ENCODE measurements around the gene GPC2.
"Not testable (repeated sequence)": the region's sequence is repeated elsewhere in the genome, so short reads cannot be mapped to it uniquely, and the experiment has no call there.

Gene GPC2, protein sequence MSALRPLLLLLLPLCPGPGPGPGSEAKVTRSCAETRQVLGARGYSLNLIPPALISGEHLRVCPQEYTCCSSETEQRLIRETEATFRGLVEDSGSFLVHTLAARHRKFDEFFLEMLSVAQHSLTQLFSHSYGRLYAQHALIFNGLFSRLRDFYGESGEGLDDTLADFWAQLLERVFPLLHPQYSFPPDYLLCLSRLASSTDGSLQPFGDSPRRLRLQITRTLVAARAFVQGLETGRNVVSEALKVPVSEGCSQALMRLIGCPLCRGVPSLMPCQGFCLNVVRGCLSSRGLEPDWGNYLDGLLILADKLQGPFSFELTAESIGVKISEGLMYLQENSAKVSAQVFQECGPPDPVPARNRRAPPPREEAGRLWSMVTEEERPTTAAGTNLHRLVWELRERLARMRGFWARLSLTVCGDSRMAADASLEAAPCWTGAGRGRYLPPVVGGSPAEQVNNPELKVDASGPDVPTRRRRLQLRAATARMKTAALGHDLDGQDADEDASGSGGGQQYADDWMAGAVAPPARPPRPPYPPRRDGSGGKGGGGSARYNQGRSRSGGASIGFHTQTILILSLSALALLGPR

GRCh38 chr7:100177045-100178001, at the start of gene GPC2, which contains the start of gene STAG3:
Gene GPC2 (minus strand): TSS chr7:100177381. CDS start chr7:100177199, 182 bp downstream.
Gene STAG3 (plus strand): TSS chr7:100177918. CDS start chr7:100180557, 2,639 bp downstream.
- no peaks in the 10 kb centered on the region for H3K36me3 ChIP-seq (ENCODE audit: control insufficient read depth in 5 of 5, insufficient read depth in 5 of 5, low read length in 5 of 5)
- H3K27ac ChIP-seq (ENCODE audit: low read depth, low read length): no peak within 1 kb of the TSS
- H3K27me3 ChIP-seq (ENCODE audit: control insufficient read depth in 5 of 5, insufficient read depth in 4 of 5, low read length in 5 of 5): peaks cover 0 to 8% (median 6%) of the 10 kb centered on the region in 5 donors
- peaks cover 2 to 14% (median 12%) of the 10 kb centered on the region in 5 donors for H3K4me1 ChIP-seq (ENCODE audit: control insufficient read depth in 5 of 5, insufficient read depth in 5 of 5, low read length in 5 of 5)
- peak within 1 kb of the TSS in 4 of 5 donors; percentile 62 to 68 (median 64) for H3K4me3 ChIP-seq (ENCODE audit: low read depth in 1 of 5, low read length in 5 of 5)
- no peaks in the 10 kb centered on the region for H3K9me3 ChIP-seq (ENCODE audit: control insufficient read depth in 5 of 5, low read length in 5 of 5)
- H3K9ac ChIP-seq (ENCODE audit: low read length in 5 of 5): peak within 1 kb of the TSS in 4 of 5 donors; percentile 43 to 66 (median 53)

DNA sequence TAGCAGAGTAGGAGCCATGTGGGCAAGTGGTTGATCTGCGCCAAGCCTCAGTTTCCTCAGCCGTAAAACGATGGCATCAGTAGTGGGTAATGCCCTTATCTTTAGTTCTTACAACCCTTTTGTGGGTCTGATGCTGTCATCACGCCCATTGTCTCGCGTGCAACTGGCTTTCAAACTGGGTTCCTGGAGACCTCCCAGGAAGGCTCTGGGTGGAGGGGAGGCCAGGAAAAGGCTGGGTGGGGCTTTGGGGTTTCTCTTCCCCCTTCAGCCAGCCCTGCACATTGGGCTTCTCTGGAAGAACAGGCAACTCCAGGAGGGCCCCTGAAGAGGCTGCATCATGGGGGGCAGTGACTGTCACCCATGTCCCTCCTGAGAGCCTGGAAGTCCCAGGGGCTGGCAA, 47.7 kb upstream of the GPC2 start:
- not testable (repeated sequence) for H3K27me3 ChIP-seq (ENCODE audit: control insufficient read depth in 5 of 5, insufficient read depth in 4 of 5, low read length in 5 of 5); H3K9ac ChIP-seq (ENCODE audit: low read length in 5 of 5); H3K27ac ChIP-seq (ENCODE audit: low read depth, low read length); H3K4me3 ChIP-seq (ENCODE audit: low read depth in 1 of 5, low read length in 5 of 5); H3K9me3 ChIP-seq (ENCODE audit: control insufficient read depth in 5 of 5, low read length in 5 of 5); H3K4me1 ChIP-seq (ENCODE audit: control insufficient read depth in 5 of 5, insufficient read depth in 5 of 5, low read length in 5 of 5)
- peaks cover 0 to 38% (median 15%) of the 10 kb centered on the region in 5 donors for H3K36me3 ChIP-seq (ENCODE audit: control insufficient read depth in 5 of 5, insufficient read depth in 5 of 5, low read length in 5 of 5)

GRCh38 chr7:100223376-100223927, 46.3 kb upstream of the GPC2 start:
- H3K27me3 ChIP-seq (ENCODE audit: control insufficient read depth in 5 of 5, insufficient read depth in 4 of 5, low read length in 5 of 5); H3K9me3 ChIP-seq (ENCODE audit: control insufficient read depth in 5 of 5, low read length in 5 of 5); H3K9ac ChIP-seq (ENCODE audit: low read length in 5 of 5); H3K4me3 ChIP-seq (ENCODE audit: low read depth in 1 of 5, low read length in 5 of 5); H3K27ac ChIP-seq (ENCODE audit: low read depth, low read length); H3K4me1 ChIP-seq (ENCODE audit: control insufficient read depth in 5 of 5, insufficient read depth in 5 of 5, low read length in 5 of 5): not testable (repeated sequence)
- H3K36me3 ChIP-seq (ENCODE audit: control insufficient read depth in 5 of 5, insufficient read depth in 5 of 5, low read length in 5 of 5): peaks cover 0 to 44% (median 16%) of the 10 kb centered on the region in 5 donors

GRCh38 chr7:100222445-100223132, 45.4 kb upstream of the GPC2 start:
- no peaks in the 10 kb centered on the region for H3K27me3 ChIP-seq (ENCODE audit: control insufficient read depth in 5 of 5, insufficient read depth in 4 of 5, low read length in 5 of 5)
- H3K27ac ChIP-seq (ENCODE audit: low read depth, low read length): no peak overlapping the region
- H3K9me3 ChIP-seq (ENCODE audit: control insufficient read depth in 5 of 5, low read length in 5 of 5): no peaks in the 10 kb centered on the region
- no peak overlapping the region for H3K4me3 ChIP-seq (ENCODE audit: low read depth in 1 of 5, low read length in 5 of 5)
- peaks cover 0 to 44% (median 16%) of the 10 kb centered on the region in 5 donors for H3K36me3 ChIP-seq (ENCODE audit: control insufficient read depth in 5 of 5, insufficient read depth in 5 of 5, low read length in 5 of 5)
- no peaks in the 10 kb centered on the region for H3K4me1 ChIP-seq (ENCODE audit: control insufficient read depth in 5 of 5, insufficient read depth in 5 of 5, low read length in 5 of 5)
- no peak overlapping the region for H3K9ac ChIP-seq (ENCODE audit: low read length in 5 of 5)

DNA sequence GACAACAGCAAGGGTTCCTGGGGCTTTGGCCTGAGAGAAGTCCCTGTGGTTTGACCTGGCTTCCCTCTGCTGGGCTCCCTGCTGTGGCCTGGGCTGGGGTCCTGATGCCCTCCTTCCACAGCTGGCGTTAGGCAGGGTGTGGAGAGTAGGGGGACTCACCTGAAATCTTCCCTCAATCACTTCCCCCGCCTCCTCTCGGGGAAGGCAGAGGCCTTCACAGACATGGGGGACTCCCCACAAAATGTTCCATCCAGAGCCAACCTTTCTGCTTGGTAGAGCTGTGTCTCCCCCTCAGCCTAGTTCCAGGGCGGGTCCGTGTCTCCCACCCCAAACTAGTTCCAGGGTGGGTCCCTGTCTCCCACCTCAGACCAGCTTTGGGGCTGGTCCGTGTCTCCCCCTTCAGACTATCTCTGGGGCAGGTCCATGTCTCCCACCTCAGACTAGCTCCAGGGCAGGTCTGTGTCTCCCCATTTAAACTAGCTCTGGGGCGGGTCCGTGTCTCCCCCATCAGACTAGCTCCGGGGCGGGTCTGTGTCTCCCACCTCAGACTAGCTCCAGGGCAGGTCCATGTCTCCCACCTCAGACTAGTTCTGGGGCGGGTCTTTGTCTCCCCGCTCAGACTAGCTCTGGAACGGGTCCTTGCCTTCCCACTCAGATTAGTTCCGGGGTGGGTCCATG, 44.7 kb upstream of the GPC2 start:
- no peaks in the 10 kb centered on the region for H3K4me1 ChIP-seq (ENCODE audit: control insufficient read depth in 5 of 5, insufficient read depth in 5 of 5, low read length in 5 of 5)
- H3K4me3 ChIP-seq (ENCODE audit: low read depth in 1 of 5, low read length in 5 of 5): no peak overlapping the region
- H3K9me3 ChIP-seq (ENCODE audit: control insufficient read depth in 5 of 5, low read length in 5 of 5): no peaks in the 10 kb centered on the region
- H3K9ac ChIP-seq (ENCODE audit: low read length in 5 of 5): no peak overlapping the region
- no peaks in the 10 kb centered on the region for H3K27me3 ChIP-seq (ENCODE audit: control insufficient read depth in 5 of 5, insufficient read depth in 4 of 5, low read length in 5 of 5)
- no peak overlapping the region for H3K27ac ChIP-seq (ENCODE audit: low read depth, low read length)
- H3K36me3 ChIP-seq (ENCODE audit: control insufficient read depth in 5 of 5, insufficient read depth in 5 of 5, low read length in 5 of 5): peaks cover 0 to 44% (median 14%) of the 10 kb centered on the region in 5 donors

DNA sequence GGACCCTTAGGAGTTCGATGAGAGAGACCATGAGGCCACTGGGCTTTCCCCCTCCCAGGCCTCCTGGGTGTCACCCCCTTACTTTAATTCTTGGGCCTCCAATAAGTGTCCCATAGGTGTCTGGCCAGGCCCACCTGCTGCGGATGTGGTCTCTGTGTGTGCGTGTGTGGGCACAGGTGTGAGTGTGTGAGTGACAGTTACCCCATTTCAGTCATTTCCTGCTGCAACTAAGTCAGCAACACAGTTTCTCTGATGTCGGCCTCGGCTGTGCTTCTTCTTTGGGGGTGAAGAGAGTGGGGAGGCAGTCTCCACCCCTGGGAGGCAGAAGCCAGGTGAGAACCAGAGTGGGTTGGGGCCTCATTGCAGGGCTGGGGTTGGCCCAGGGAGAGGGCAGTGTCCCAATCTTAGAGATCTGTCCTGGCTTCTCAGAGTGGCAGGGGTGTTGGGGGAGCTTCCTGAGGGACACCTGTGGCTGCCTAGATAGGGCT, 44.1 kb upstream of the GPC2 start:
- no peaks in the 10 kb centered on the region for H3K9me3 ChIP-seq (ENCODE audit: control insufficient read depth in 5 of 5, low read length in 5 of 5)
- no peak overlapping the region for H3K27ac ChIP-seq (ENCODE audit: low read depth, low read length)
- no peak overlapping the region for H3K9ac ChIP-seq (ENCODE audit: low read length in 5 of 5)
- no peaks in the 10 kb centered on the region for H3K4me1 ChIP-seq (ENCODE audit: control insufficient read depth in 5 of 5, insufficient read depth in 5 of 5, low read length in 5 of 5)
- no peak overlapping the region for H3K4me3 ChIP-seq (ENCODE audit: low read depth in 1 of 5, low read length in 5 of 5)
- peaks cover 0 to 44% (median 14%) of the 10 kb centered on the region in 5 donors for H3K36me3 ChIP-seq (ENCODE audit: control insufficient read depth in 5 of 5, insufficient read depth in 5 of 5, low read length in 5 of 5)
- no peaks in the 10 kb centered on the region for H3K27me3 ChIP-seq (ENCODE audit: control insufficient read depth in 5 of 5, insufficient read depth in 4 of 5, low read length in 5 of 5)

GRCh38 chr7:100220586-100221230, 43.5 kb upstream of the GPC2 start:
- H3K9me3 ChIP-seq (ENCODE audit: control insufficient read depth in 5 of 5, low read length in 5 of 5): no peaks in the 10 kb centered on the region
- H3K4me1 ChIP-seq (ENCODE audit: control insufficient read depth in 5 of 5, insufficient read depth in 5 of 5, low read length in 5 of 5): peaks cover 0 to 3% (median 0%) of the 10 kb centered on the region in 5 donors
- no peaks in the 10 kb centered on the region for H3K27me3 ChIP-seq (ENCODE audit: control insufficient read depth in 5 of 5, insufficient read depth in 4 of 5, low read length in 5 of 5)
- H3K36me3 ChIP-seq (ENCODE audit: control insufficient read depth in 5 of 5, insufficient read depth in 5 of 5, low read length in 5 of 5): peaks cover 0 to 40% (median 14%) of the 10 kb centered on the region in 5 donors
- peak overlapping the region in 1 of 5 donors; percentile 39 for H3K9ac ChIP-seq (ENCODE audit: low read length in 5 of 5)
- no peak overlapping the region for H3K27ac ChIP-seq (ENCODE audit: low read depth, low read length)
- H3K4me3 ChIP-seq (ENCODE audit: low read depth in 1 of 5, low read length in 5 of 5): no peak overlapping the region

- H3K36me3 ChIP-seq (ENCODE audit: control insufficient read depth in 5 of 5, insufficient read depth in 5 of 5, low read length in 5 of 5): peaks cover 0 to 40% (median 14%) of the 10 kb centered on the region in 5 donors
These were observed 42.8 kb upstream of the GPC2 start, which contains the start of gene PVRIG for GRCh38 chr7:100219801-100220585. Gene PVRIG (plus strand): TSS chr7:100219949. CDS start chr7:100219971, 22 bp downstream.

More at GRCh38 chr7:100219801-100220585, 42.8 kb upstream of the GPC2 start, which contains the start of gene PVRIG:
- H3K4me3 ChIP-seq (ENCODE audit: low read depth in 1 of 5, low read length in 5 of 5); H3K27ac ChIP-seq (ENCODE audit: low read depth, low read length); H3K4me1 ChIP-seq (ENCODE audit: control insufficient read depth in 5 of 5, insufficient read depth in 5 of 5, low read length in 5 of 5); H3K27me3 ChIP-seq (ENCODE audit: control insufficient read depth in 5 of 5, insufficient read depth in 4 of 5, low read length in 5 of 5); H3K9me3 ChIP-seq (ENCODE audit: control insufficient read depth in 5 of 5, low read length in 5 of 5): not testable (repeated sequence)
- peak within 1 kb of the TSS in 1 of 5 donors; percentile 39 for H3K9ac ChIP-seq (ENCODE audit: low read length in 5 of 5)
